Rectal smooth muscle tissue (tissue), 1 donor: ENCODE results near the gene LRRC19.
A peak's percentile ranks its signal among the peaks of the same experiment; 100 is the strongest.

Experiments
- H3K27ac ChIP-seq: one replicate; pipeline ENCODE4 v1.7.0; 2013; ENCODE audit warnings: low read depth, low read length, inconsistent platforms
- H3K27me3 ChIP-seq: one replicate; pipeline ENCODE4 v1.7.0; 2013; ENCODE audit warnings: low read length; ENCODE audit not compliant: control insufficient read depth, insufficient read depth
- H3K36me3 ChIP-seq: one replicate; pipeline ENCODE4 v1.7.0; 2013; ENCODE audit warnings: low read length; ENCODE audit not compliant: control insufficient read depth, insufficient read depth
- H3K4me1 ChIP-seq: one replicate; pipeline ENCODE4 v1.7.0; 2013; ENCODE audit warnings: low read length; ENCODE audit not compliant: control insufficient read depth, insufficient read depth
- H3K4me3 ChIP-seq: one replicate; pipeline ENCODE4 v1.7.0; 2013; ENCODE audit warnings: low read length
- H3K9ac ChIP-seq: one replicate; pipeline ENCODE4 v1.7.0; 2013; ENCODE audit warnings: low read length

Gene LRRC19

GRCh38 chr9:27019589-27019988, 14.1 kb upstream of the LRRC19 start:
- Histone ChIP-seq H3K4me1 (no peaks in the 10 kb centered on the region), H3K9ac (no peak overlapping the region), H3K36me3 (peaks cover 8% of the 10 kb centered on the region), H3K27ac (no peak overlapping the region), H3K27me3 (no peaks in the 10 kb centered on the region), H3K4me3 (no peak overlapping the region)

GRCh38 chr9:27003426-27004077, 1.9 kb downstream of the LRRC19 start:
- no peaks in the 10 kb centered on the region for H3K36me3 ChIP-seq
- H3K4me3 ChIP-seq, result peak overlapping the region; percentile 1
- H3K27ac ChIP-seq, result no peak overlapping the region
- no peak overlapping the region for H3K9ac ChIP-seq
- no peaks in the 10 kb centered on the region for H3K4me1 ChIP-seq
- H3K27me3 ChIP-seq, result no peaks in the 10 kb centered on the region

GRCh38 chr9:26995810-26996209, 9.7 kb downstream of the LRRC19 start:
- Histone ChIP-seq H3K4me3 (no peak overlapping the region), H3K9ac (no peak overlapping the region), H3K27ac (no peak overlapping the region), H3K36me3 (peaks cover 3% of the 10 kb centered on the region), H3K27me3 (no peaks in the 10 kb centered on the region), H3K4me1 (no peaks in the 10 kb centered on the region)

GRCh38 chr9:26983340-26983739, 22.1 kb downstream of the LRRC19 start:
- H3K4me1 ChIP-seq, result no peaks in the 10 kb centered on the region
- no peak overlapping the region for H3K27ac ChIP-seq
- no peak overlapping the region for H3K4me3 ChIP-seq
- no peak overlapping the region for H3K9ac ChIP-seq
- no peaks in the 10 kb centered on the region for H3K27me3 ChIP-seq
- peaks cover 5% of the 10 kb centered on the region for H3K36me3 ChIP-seq

- H3K4me1 ChIP-seq, result no peaks in the 10 kb centered on the region
- H3K4me3 ChIP-seq, result no peak overlapping the region
- H3K27ac ChIP-seq, result no peak overlapping the region
- H3K9ac ChIP-seq, result no peak overlapping the region
- no peaks in the 10 kb centered on the region for H3K27me3 ChIP-seq
- no peaks in the 10 kb centered on the region for H3K36me3 ChIP-seq
Observed at GRCh38 chr9:26975728-26976707, 29.5 kb downstream of the LRRC19 start.

GRCh38 chr9:26974927-26975326, 30.5 kb downstream of the LRRC19 start:
- no peak overlapping the region for H3K4me3 ChIP-seq
- no peak overlapping the region for H3K27ac ChIP-seq
- H3K4me1 ChIP-seq, result no peaks in the 10 kb centered on the region
- H3K9ac ChIP-seq, result no peak overlapping the region
- no peaks in the 10 kb centered on the region for H3K27me3 ChIP-seq
- no peaks in the 10 kb centered on the region for H3K36me3 ChIP-seq

- H3K27ac ChIP-seq, result no peak overlapping the region
- no peak overlapping the region for H3K9ac ChIP-seq
- H3K27me3 ChIP-seq, result no peaks in the 10 kb centered on the region
- H3K4me1 ChIP-seq, result no peaks in the 10 kb centered on the region
- H3K36me3 ChIP-seq, result no peaks in the 10 kb centered on the region
- no peak overlapping the region for H3K4me3 ChIP-seq
Observed at GRCh38 chr9:26973989-26974388, 31.5 kb downstream of the LRRC19 start.

GRCh38 chr9:26971721-26972120, 33.8 kb downstream of the LRRC19 start:
- Histone ChIP-seq H3K4me1 (no peaks in the 10 kb centered on the region), H3K9ac (no peak overlapping the region), H3K27ac (no peak overlapping the region), H3K36me3 (no peaks in the 10 kb centered on the region), H3K27me3 (no peaks in the 10 kb centered on the region), H3K4me3 (no peak overlapping the region)

GRCh38 chr9:26956860-26957233, 48.6 kb downstream of the LRRC19 start:
- Histone ChIP-seq H3K4me1 (no peaks in the 10 kb centered on the region), H3K9ac (peak overlapping the region; percentile 63), H3K36me3 (no peaks in the 10 kb centered on the region), H3K4me3 (peak overlapping the region; percentile 72), H3K27ac (peak overlapping the region; percentile 84), H3K27me3 (no peaks in the 10 kb centered on the region)

GRCh38 chr9:26955921-26956859, 49.3 kb downstream of the LRRC19 start, which contains the start of gene IFT74:
Gene IFT74, plus strand, starts transcription at chr9:26956412. Its CDS starts 5,556 bp downstream, at chr9:26961968.
- H3K27ac ChIP-seq, result peak within 1 kb of the TSS; percentile 84
- H3K4me1 ChIP-seq, result no peaks in the 10 kb centered on the region

GRCh38 chr9:26955222-26955903, 50.1 kb downstream of the LRRC19 start:
- no peaks in the 10 kb centered on the region for H3K36me3 ChIP-seq
- H3K4me1 ChIP-seq, result no peaks in the 10 kb centered on the region
- peak overlapping the region; percentile 84 for H3K27ac ChIP-seq
- no peaks in the 10 kb centered on the region for H3K27me3 ChIP-seq
- no peak overlapping the region for H3K9ac ChIP-seq
- peak overlapping the region; percentile 72 for H3K4me3 ChIP-seq

More at GRCh38 chr9:26955921-26956859, 49.3 kb downstream of the LRRC19 start, which contains the start of gene IFT74:
- Histone ChIP-seq H3K36me3 (no peaks in the 10 kb centered on the region), H3K27me3 (no peaks in the 10 kb centered on the region), H3K9ac (peak within 1 kb of the TSS; percentile 76), H3K4me3 (peak within 1 kb of the TSS; percentile 72)
